MM.1S (cell line): ENCODE data around the gene CDYL.

Experiments used
- DNase-seq: peaks from one replicate; pipeline ENCODE4 v3.0.0-alpha.2; 2015
- H2AFZ ChIP-seq: fragments of 300-600 bp; sonication (generic); 2 replicates; pipeline ENCODE4 v1.6.0; 2016; ENCODE audit warnings: antibody characterized with exemption, low read length
- H3F3A ChIP-seq: fragments of 300-600 bp; sonication (generic); 2 replicates; pipeline ENCODE4 v1.6.1; 2016; ENCODE audit warnings: mild to moderate bottlenecking, antibody characterized with exemption, low read length, moderate library complexity, mixed read lengths; ENCODE audit not compliant: insufficient read depth
- H3K27ac ChIP-seq: fragments of 300-600 bp; sonication (generic); 2 replicates; pipeline ENCODE4 v1.5.1; 2016; ENCODE audit warnings: mild to moderate bottlenecking, low read length
- H3K27me3 ChIP-seq: fragments of 300-600 bp; sonication (generic); replicated peaks from 2 replicates; pipeline ENCODE4 v1.6.0; 2016; ENCODE audit warnings: low read length; ENCODE audit not compliant: insufficient read depth
- H3K36me3 ChIP-seq: fragments of 300-600 bp; sonication (generic); replicated peaks from 2 replicates; pipeline ENCODE4 v1.6.1; 2016; ENCODE audit warnings: mild to moderate bottlenecking, low read length, mixed read lengths; ENCODE audit not compliant: insufficient read depth
- H3K4me1 ChIP-seq: fragments of 300-600 bp; sonication (generic); 2 replicates; pipeline ENCODE4 v1.6.1; 2016; ENCODE audit warnings: low read length, mixed read lengths
- H3K4me2 ChIP-seq: fragments of 300-600 bp; sonication (generic); 2 replicates; pipeline ENCODE4 v1.6.0; 2016; ENCODE audit warnings: low read depth, low read length
- H3K4me3 ChIP-seq: fragments of 300-600 bp; sonication (generic); 2 replicates; pipeline ENCODE4 v1.5.1; 2016; ENCODE audit warnings: low read length, mixed read lengths
- H3K79me2 ChIP-seq: fragments of 300-600 bp; sonication (generic); 2 replicates; pipeline ENCODE4 v1.6.1; 2016; ENCODE audit warnings: mixed run types, low read length, mixed read lengths
- H3K9ac ChIP-seq: fragments of 300-600 bp; sonication (generic); 2 replicates; pipeline ENCODE4 v1.6.1; 2016; ENCODE audit warnings: low read length, mixed read lengths
- H3K9me2 ChIP-seq: fragments of 300-600 bp; sonication (generic); replicated peaks from 2 replicates; pipeline ENCODE4 v1.6.1; 2016; ENCODE audit warnings: mild to moderate bottlenecking, low read length, mixed read lengths; ENCODE audit not compliant: insufficient read depth
- H3K9me3 ChIP-seq: fragments of 300-600 bp; sonication (generic); replicated peaks from 2 replicates; pipeline ENCODE4 v1.6.1; 2016; ENCODE audit warnings: mild to moderate bottlenecking, low read length, mixed read lengths; ENCODE audit not compliant: insufficient read depth
- H4K20me1 ChIP-seq: fragments of 300-600 bp; sonication (generic); 2 replicates; pipeline ENCODE4 v1.6.1; 2016; ENCODE audit warnings: mild to moderate bottlenecking, low read length, moderate library complexity, mixed read lengths; ENCODE audit not compliant: insufficient read depth
- CTCF ChIP-seq: fragments of 300-600 bp; sonication (generic); IDR thresholded peaks from 2 replicates; pipeline ENCODE4 v1.5.1; 2016; ENCODE audit warnings: antibody characterized with exemption, low read length, mixed read lengths
- EZH2 ChIP-seq: fragments of 300-600 bp; sonication (generic); optimal IDR thresholded peaks from 2 replicates; pipeline ENCODE3; 2017; ENCODE audit warnings: low read depth, mild to moderate bottlenecking, antibody characterized with exemption, low read length, mixed read lengths
- EZH2phosphoT487 ChIP-seq: fragments of 300-600 bp; sonication (generic); IDR thresholded peaks from 2 replicates; pipeline ENCODE4 v1.6.1; 2018; ENCODE audit warnings: antibody characterized with exemption, low read length

CDYL gene

GRCh38 chr6:4961322-4962168, 185.3 kb downstream of the CDYL start:
- Histone ChIP-seq H3K36me3 (no peaks in the 10 kb centered on the region), H3K4me1 (no peaks in the 10 kb centered on the region)
- no peak for DNase-seq

GRCh38 chr6:4962905-4963304, 186.7 kb downstream of the CDYL start:
- H3K9me2 ChIP-seq = no peaks in the 10 kb centered on the region
- no peak overlapping the region for H3K9ac ChIP-seq
- no peak overlapping the region for H2AFZ ChIP-seq
- DNase-seq = no peak
- no peaks in the 10 kb centered on the region for H3K27me3 ChIP-seq
- H4K20me1 ChIP-seq = no peaks in the 10 kb centered on the region
- no peaks in the 10 kb centered on the region for H3K4me1 ChIP-seq
- no peak overlapping the region for H3K4me2 ChIP-seq
- no peaks in the 10 kb centered on the region for H3F3A ChIP-seq
- no peak for TF ChIP-seq EZH2
- no peak for TF ChIP-seq CTCF
- no peak for TF ChIP-seq EZH2phosphoT487
- no peaks in the 10 kb centered on the region for H3K9me3 ChIP-seq
- no peak overlapping the region for H3K27ac ChIP-seq
- no peaks in the 10 kb centered on the region for H3K36me3 ChIP-seq
- H3K4me3 ChIP-seq = no peak overlapping the region
- no peaks in the 10 kb centered on the region for H3K79me2 ChIP-seq

More at GRCh38 chr6:4961322-4962168, 185.3 kb downstream of the CDYL start:
- TF ChIP-seq EZH2 (no peak), CTCF (no peak), EZH2phosphoT487 (no peak)
- Histone ChIP-seq H3K9me2 (no peaks in the 10 kb centered on the region), H3K4me2 (no peak overlapping the region), H3K27me3 (no peaks in the 10 kb centered on the region), H4K20me1 (no peaks in the 10 kb centered on the region), H3K4me3 (no peak overlapping the region), H3K27ac (no peak overlapping the region), H3K79me2 (no peaks in the 10 kb centered on the region), H2AFZ (no peak overlapping the region), H3F3A (no peaks in the 10 kb centered on the region), H3K9ac (no peak overlapping the region), H3K9me3 (no peaks in the 10 kb centered on the region)

- no peaks in the 10 kb centered on the region for H4K20me1 ChIP-seq
- no peaks in the 10 kb centered on the region for H3F3A ChIP-seq
- no peaks in the 10 kb centered on the region for H3K27me3 ChIP-seq
- H3K4me1 ChIP-seq = no peaks in the 10 kb centered on the region
- no peaks in the 10 kb centered on the region for H3K79me2 ChIP-seq
- no peak overlapping the region for H3K27ac ChIP-seq
- no peak for DNase-seq
- no peak for TF ChIP-seq EZH2phosphoT487
- TF ChIP-seq CTCF = no peak
- TF ChIP-seq EZH2 = no peak
- no peaks in the 10 kb centered on the region for H3K36me3 ChIP-seq
- no peak overlapping the region for H3K4me2 ChIP-seq
- H3K4me3 ChIP-seq = no peak overlapping the region
- no peak overlapping the region for H3K9ac ChIP-seq
- H3K9me2 ChIP-seq = no peaks in the 10 kb centered on the region
- H3K9me3 ChIP-seq = no peaks in the 10 kb centered on the region
- H2AFZ ChIP-seq = no peak overlapping the region
These were observed 188.7 kb downstream of the CDYL start for GRCh38 chr6:4964675-4965561.
